ENCODE data around the gene SRF. TPM values are rescaled to one million over a fixed set of nuclear protein-coding genes. Genes with fewer than 3 reads are reported as not detected.
A peak's percentile ranks its signal among the peaks of the same experiment; 100 is the strongest.

Gene SRF
- total RNA-seq, 1 donor from 2014 or later, result 33.6 TPM

DNA sequence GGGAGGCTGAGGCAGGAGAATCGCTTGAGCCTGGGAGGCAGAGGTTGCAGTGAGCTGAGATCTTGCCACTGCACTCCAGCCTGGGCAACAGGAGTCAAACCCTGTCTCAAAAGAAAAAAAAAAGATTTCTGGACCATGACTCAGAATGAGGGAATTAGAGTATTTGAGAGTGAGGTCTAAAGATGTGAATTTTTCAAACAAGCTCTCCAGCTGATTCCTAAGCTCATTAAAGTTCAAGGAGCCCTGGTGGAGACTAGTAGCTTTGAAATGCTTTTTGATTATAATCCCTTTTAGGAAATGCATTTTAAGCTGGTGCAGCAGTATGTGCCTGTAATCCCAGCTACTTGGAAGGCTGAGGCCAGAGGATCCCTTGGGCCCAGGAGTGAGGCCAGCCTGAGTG is 21.8 kb upstream of the SRF start:
- Histone ChIP-seq H3K27ac (no peak overlapping the region), H3K4me1 (no peaks in the 10 kb centered on the region), H3K36me3 (no peaks in the 10 kb centered on the region), H3K27me3 (no peaks in the 10 kb centered on the region), H3K9me3 (no peaks in the 10 kb centered on the region), H3K4me3 (no peak overlapping the region)
- no peak for DNase-seq
- TF ChIP-seq, protein P1, sequence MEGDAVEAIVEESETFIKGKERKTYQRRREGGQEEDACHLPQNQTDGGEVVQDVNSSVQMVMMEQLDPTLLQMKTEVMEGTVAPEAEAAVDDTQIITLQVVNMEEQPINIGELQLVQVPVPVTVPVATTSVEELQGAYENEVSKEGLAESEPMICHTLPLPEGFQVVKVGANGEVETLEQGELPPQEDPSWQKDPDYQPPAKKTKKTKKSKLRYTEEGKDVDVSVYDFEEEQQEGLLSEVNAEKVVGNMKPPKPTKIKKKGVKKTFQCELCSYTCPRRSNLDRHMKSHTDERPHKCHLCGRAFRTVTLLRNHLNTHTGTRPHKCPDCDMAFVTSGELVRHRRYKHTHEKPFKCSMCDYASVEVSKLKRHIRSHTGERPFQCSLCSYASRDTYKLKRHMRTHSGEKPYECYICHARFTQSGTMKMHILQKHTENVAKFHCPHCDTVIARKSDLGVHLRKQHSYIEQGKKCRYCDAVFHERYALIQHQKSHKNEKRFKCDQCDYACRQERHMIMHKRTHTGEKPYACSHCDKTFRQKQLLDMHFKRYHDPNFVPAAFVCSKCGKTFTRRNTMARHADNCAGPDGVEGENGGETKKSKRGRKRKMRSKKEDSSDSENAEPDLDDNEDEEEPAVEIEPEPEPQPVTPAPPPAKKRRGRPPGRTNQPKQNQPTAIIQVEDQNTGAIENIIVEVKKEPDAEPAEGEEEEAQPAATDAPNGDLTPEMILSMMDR (IDR thresholded peaks at IDR 0.05), result no peak
- intact Hi-C loops (cut with DNase I), result loop anchor here (10.0 kb wide), 1 partner anchor 74 kb away; the partner anchor contains the start of gene PTK7
- ATAC-seq, result no peak

DNA sequence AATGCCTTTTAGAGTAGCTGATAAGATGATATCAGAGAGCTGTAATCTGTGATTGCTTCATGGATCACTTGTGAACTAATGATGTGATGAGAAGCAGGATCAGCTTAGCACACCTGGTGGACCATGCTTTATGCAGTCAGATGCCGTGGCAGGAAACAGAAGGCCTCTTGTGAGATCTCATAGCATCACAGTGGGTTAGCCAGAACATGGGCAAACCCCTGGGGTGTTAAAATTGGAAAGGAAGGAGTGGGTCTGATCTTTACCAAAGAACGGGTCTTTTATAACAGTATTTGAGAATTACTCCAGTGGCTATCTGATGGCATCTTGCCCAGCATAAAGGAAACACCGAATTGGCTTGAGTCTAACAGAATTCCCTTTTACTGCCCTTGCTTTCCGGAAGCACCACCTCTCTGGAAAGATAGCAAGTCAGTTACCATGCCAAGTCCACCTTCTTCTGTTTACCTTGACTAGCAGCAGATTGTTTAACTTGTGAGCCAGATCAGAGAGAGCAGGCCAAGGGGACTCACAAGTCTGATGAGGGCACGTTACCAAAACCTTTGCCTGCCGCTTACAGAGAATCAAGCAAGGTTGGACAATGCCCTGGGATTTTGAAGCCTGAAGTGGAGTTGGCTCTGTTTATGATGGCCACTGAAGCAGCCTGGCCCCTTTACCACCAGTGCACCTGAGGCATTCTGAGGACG is 20.9 kb upstream of the SRF start:
- TF ChIP-seq, protein P1 (IDR thresholded peaks at IDR 0.05), result no peak
- Histone ChIP-seq H3K4me3 (no peak overlapping the region), H3K4me1 (no peaks in the 10 kb centered on the region), H3K27me3 (no peaks in the 10 kb centered on the region), H3K9me3 (no peaks in the 10 kb centered on the region), H3K36me3 (no peaks in the 10 kb centered on the region), H3K27ac (no peak overlapping the region)
- intact Hi-C loops (cut with DNase I), result no loop called here
- no peak for DNase-seq
- ATAC-seq, result peak; percentile 46

DNA sequence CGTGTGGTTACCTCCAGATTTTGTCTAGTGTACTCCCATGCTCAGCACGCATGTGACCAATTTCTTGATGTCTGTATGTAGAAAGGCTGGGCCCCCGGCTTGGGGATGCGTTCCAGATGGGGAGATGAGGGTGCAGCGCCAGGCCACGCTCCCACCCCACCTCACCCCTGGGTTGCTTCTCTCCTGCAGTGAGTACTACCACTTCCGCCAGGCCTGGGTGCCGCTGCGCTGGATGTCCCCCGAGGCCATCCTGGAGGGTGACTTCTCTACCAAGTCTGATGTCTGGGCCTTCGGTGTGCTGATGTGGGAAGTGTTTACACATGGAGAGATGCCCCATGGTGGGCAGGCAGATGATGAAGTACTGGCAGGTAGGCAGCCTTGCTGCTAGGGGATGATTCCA is 11.5 kb upstream of the SRF start:
- Histone ChIP-seq H3K9me3 (no peaks in the 10 kb centered on the region), H3K27ac (no peak overlapping the region), H3K36me3 (peaks cover 21% of the 10 kb centered on the region), H3K4me1 (no peaks in the 10 kb centered on the region), H3K4me3 (no peak overlapping the region), H3K27me3 (no peaks in the 10 kb centered on the region)
- intact Hi-C loops (cut with DNase I), result no loop called here
- DNase-seq (no peak), ATAC-seq (no peak)
- TF ChIP-seq, protein P1 (IDR thresholded peaks at IDR 0.05), result no peak

DNA sequence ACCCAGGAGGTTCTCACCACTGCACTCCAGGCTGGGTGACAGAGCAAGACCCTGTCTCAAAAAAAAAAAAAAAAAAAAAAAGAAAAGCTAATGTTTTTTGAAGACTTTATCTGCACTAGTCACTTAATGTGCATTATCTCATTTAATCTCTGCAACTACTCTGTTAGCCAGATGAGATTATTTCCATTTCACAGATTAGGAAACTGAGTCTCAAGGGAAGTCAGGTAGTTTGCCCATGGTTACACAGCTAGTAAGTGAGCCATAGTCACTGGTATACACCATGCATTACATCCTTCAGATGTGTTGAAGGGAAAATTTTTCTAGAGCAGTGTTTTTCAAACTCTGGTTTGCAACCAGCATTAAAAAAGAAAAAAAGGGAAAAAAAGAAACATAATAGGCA is 7.2 kb upstream of the SRF start:
- ATAC-seq, result no peak
- TF ChIP-seq, protein P1 (IDR thresholded peaks at IDR 0.05), result no peak
- Histone ChIP-seq H3K4me1 (no peaks in the 10 kb centered on the region), H3K27ac (no peak overlapping the region), H3K4me3 (no peak overlapping the region), H3K9me3 (no peaks in the 10 kb centered on the region), H3K27me3 (no peaks in the 10 kb centered on the region), H3K36me3 (peaks cover 21% of the 10 kb centered on the region)
- intact Hi-C loops (cut with DNase I), result no loop called here
- DNase-seq, result no peak

DNA sequence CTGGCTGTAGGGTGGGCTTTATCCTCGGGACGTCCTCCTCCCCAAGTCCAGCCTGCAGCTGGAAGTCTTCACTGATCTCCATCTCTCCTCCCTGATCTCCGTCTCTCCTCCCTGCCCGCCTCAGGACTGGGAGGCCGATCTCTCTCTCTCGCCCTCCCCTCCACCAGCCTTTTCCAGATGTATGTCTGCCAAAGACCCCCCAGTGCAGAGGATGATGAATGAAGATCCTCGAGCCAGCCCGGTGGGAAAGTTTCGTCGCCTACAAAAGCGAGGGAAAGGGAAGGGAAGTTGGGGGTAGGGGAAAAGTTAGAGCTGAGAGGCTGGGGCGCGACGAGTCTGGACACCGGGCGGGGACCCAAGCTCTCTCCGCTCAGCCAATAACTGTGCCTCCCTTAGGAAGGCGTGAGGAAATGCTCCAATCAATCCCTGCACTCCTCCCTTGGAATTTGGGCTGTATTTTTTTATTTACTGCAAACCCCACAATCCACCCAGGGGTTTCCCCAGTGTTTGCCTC is 595 bp upstream of the SRF start:
- Histone ChIP-seq H3K9me3 (no peaks in the 10 kb centered on the region), H3K4me3 (peak overlapping the region; percentile 97), H3K27me3 (no peaks in the 10 kb centered on the region), H3K4me1 (peaks cover 33% of the 10 kb centered on the region), H3K36me3 (peaks cover 5% of the 10 kb centered on the region), H3K27ac (peak overlapping the region; percentile 90)
- ATAC-seq (peak; percentile 49), DNase-seq (peak; percentile 88)
- TF ChIP-seq, protein P1 (IDR thresholded peaks at IDR 0.05), result no peak
- intact Hi-C loops (cut with DNase I), result no loop called here

Measured in upper lobe of right lung (tissue), 1 donor.